HG02759 (cell line): ENCODE results near the gene CRABP1.

Source experiments
- ATAC-seq: cut with Tn5 transposase; IDR thresholded peaks from one replicate; pipeline ENCODE4 v1.9.1; 2021; ENCODE audit warnings: mild to moderate bottlenecking, moderate library complexity; ENCODE audit not compliant: unreplicated experiment

The CRABP1 gene

DNA sequence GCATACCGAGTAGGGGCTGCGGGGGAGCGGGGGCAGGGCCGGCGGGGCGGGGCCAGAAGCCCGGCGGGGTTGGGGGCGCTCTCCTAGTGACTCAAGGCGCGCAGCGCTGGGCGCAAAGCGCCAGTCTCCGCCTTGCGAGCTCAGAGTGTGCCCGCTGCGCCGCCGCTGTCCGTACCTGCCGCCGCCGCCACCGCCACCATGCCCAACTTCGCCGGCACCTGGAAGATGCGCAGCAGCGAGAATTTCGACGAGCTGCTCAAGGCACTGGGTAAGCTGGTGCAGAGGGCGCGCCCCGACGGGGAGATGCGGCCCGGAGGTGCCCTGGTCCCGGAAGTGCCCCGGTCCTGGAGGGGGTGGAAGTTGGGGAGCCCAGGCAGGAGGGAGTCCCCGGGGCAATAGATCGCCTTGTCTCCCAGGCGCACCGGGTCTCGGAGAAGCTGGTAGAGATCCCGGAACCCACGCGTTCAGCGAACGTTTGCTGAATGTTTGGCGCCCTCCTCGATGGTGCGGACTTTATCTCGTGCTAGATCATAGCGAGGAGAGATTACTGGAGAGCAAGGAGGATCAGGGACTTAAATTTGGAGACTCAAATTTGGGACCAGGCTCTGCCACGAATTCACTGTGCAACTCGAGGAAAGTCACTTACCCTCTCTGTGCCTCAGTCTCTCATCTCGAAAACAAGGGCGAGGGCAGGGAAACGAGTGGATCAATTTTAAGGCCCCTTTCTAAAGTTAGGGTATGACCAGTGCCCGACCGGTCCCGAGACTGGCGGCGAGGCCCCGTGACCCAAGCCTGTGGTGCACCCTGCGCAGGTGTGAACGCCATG lies at the start of gene CRABP1:
Gene CRABP1 (plus strand): TSS at position 123 of the 826 bp plus-strand sequence. CDS start 76 bp downstream, at position 199.
- ATAC-seq, result no peak

GRCh38 chr15:78291052-78291451 lies 49.1 kb upstream of the CRABP1 start:
- ATAC-seq, result no peak

DNA sequence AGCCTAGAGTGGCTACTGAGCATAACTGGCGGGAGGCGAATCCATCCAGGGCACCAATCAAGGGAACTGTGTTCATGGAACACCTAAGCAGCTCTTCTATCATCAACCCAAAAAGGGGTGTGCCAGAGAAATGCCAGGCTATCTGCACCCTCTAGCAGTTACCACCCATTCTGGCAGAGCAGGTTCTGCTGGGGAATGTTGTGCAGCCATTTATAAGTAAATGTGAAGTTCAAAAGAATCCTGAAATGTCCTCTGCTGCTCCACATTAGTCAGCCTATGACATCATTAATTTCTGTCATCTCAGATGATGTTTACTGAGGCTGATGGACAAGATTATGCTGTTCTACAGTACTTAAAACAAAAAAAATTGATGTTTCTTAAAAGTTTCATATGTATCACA lies 48.5 kb upstream of the CRABP1 start:
- no peak for ATAC-seq

DNA sequence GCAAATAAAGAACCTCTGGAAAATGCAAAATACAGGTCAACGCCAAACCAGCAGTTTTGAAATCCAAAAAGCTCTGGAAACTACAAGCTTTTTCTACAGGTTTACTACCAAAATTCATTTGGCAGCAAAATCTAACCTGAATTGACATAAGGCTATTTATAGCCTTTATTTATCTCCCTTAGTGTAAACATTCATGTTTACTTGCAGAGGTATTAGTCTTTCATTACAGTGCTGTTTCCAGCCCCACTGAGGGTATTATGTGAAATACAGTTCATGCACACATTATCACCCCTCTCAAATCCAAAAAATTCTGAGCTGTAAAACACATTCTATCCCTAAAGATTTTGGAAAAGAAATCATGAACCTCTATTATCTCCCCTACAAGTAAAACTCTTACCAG lies 47.9 kb upstream of the CRABP1 start:
- no peak for ATAC-seq

DNA sequence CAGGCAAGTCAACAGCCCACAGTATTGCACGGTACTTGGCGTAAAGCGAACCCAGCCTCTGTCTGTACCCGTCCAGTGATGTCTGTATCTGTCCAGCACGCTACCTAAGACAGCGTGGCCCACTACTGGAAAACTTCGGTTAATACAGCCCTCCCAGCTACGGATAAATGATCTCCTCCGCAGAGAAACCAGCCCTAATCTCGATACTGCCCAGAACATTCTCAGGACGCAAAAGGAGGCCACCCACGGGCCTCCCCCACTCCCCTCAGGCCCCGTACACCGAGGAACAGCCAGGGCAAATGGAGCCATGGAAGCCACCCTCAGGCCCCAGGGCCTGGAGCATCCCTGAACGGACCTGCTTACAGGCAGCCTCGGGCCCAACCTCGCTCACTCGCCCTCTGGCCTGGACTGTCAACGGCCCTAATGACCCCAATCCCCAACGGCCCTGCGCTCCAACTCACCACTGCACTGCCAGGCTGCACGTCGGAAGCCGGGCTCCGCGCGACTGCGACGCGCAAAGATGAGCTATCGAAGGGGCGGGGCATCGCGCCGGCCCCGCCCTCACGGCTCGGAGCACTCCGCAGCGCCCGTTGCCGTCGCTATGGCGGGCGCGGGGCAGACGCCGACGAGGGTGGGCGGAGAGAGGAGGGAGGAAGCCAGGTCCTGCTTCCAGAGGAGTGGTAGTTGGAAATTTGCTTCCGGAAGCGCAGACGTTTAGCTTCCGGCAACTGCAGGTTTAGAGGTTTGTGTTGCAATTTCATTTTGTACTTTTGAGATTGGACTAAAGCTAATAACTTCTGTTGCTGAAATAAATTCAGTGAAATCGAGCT lies 40.8 kb upstream of the CRABP1 start, which contains the start of gene SKIC8:
Gene SKIC8 (minus strand): TSS at position 509 of the 830 bp plus-strand sequence. CDS start 3,923 bp downstream, outside the sequence.
- ATAC-seq, result peak; percentile 88

DNA sequence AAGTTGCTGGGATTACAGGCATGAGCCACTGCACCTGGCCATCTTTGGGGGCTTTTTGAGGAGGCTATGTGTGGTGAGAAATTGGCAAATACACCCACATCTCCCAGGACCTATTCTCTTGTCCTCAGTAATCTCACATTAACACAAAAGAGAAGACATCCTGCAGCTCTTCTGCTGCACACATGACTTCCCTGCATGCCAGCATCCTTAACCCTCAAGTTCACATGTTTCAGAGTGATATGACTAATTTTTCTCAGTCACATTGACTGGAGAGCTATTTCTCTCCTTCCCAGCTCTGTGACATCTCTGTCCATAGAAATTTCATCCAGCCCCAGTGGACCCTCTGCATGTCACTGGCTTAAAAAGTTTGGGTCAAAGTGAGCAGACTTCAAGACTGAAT lies 38.8 kb upstream of the CRABP1 start:
- no peak for ATAC-seq

- no peak for ATAC-seq
Observed at GRCh38 chr15:78301828-78302227, 38.3 kb upstream of the CRABP1 start.

DNA sequence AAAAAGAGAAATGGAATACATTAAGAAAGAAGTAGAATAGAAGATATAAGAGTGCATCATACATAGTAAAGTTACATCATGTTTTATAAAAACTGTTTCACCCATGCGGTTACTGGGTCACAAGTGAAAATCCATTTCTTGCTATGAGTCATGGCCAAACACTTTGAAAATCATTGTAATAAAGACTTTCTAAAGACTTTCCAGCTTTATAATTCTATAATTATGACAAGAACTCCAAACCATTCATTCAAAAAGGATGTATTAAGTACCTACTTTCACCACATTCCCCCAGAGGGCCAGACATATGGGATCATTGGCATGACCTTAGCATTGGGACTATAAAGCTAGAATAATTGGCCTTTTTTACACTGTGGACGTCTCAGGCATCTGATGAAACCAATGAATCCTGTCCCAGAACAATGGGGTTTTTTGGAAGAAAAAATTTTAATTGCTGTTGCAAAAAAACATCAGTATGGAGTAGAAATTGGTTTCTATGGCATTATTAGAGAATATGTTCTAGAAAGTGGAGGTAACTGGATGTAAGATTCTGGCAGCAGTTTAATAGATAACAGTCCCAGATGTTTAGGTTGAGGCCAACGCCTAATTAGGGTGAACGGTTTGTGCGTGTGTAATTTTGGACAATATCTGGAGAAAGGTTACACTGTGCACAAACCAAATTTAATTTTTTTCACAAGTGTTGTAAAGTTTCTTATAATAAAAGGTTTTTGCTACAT lies 37.4 kb upstream of the CRABP1 start:
- no peak for ATAC-seq

DNA sequence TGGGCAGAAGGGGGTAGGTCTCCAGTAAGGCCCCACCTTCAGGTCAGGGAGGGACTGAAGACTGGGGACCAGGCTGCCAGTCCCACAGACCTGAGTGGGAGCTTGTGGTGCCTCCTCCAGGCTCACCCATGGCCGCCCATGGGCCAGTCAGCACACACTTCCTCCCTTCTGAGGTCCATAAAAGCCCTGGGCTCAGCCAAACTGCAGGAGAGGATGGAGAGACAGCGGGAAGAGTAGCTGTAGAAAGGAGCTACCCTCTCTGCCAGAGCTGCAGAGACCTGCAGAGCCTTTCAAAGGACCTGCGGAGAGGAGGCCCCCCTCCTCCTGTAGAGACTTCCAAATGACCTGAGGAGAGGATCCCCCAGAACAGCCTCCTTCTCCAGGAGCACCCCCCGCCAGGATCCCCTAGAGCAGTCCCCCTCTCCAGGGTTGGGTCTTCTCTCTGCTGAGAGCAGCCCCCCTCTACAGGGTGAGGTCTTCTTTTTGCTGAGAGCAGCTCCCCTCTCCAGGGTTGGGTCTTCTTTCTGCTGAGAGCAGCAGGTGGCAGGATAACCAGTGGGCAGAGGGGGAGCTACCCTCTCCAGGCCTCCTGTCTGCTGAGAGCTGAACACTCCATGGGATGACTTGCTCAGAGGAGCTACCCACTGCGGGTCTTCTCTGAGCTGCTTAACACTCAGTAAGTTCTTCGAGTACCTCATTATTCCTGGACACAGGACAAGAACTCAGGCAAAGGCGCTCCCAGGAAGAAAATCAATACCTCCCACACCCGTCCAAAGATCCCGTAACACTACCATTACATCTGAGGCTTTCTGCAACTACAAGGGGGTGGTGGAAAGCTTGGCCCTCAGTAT lies 35.7 kb upstream of the CRABP1 start:
- no peak for ATAC-seq

GRCh38 chr15:78306176-78306774 lies 33.9 kb upstream of the CRABP1 start:
- ATAC-seq, result no peak

DNA sequence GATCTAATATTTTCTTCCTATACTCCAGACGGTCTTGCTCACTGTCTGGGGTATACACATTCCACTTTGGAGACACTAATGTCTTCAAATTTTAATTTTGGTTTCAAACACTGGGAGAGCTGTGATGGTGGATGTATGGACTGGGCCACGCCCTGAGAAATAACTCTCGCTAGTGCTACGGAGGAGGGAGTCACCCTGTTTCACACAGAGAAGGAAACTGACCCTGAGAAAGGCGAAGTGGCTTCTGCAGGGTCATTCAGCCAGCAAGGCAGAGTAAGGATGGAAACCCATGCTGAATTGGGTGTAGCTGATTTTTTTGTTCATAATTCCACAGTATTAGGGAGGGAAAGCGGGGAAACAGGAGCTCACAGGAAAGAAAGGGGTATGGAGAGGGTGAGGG lies 32.2 kb upstream of the CRABP1 start:
- ATAC-seq, result no peak

DNA sequence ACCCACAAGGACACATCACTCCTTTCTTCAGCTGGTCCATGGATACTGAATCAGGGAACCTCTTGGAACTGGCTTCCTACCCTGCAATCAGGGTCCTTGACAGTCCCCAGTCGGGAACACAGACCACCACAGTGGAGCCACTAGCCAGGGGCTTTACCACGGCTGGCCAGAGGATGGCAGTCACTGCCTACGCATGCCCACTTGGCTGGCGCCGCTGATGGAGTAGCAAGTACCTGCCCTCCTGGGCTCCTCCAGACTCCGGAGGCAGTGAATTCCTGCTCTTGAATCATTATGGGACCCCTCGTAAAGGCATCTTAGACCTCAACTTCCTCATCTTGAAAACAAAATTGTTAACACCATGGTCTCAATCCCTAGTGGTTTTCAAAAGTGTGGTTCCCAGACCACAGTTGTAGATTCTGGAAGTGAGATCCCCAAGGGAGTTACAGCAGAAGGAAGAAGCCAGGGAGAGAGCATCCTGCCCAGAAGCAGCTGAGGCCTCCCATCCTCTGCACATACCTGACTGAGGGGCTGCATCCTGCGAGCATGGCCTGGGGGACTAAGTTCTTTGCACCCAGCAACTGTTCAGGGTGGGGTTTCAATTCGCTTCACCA lies 31.6 kb upstream of the CRABP1 start:
- no peak for ATAC-seq

DNA sequence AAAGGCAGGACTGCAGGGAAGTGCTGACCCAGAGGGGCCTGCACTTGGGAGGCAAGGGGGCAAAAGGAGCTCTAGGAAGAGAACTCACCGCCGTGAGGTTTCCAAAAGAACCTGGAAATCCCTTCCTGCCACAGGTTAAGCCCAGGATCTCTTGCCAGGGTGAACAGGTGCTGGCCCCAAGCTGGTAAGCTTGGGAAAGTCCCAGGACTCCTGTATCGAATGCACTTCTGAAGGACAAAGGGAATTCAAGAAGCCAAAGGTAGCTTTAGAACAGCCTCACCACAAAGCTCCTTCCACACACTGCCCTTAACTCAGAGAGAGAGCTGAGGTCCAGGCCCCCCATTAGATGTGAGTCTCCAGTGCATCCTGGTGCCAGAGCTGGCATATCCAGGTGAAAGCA lies 28.9 kb upstream of the CRABP1 start:
- ATAC-seq, result no peak

DNA sequence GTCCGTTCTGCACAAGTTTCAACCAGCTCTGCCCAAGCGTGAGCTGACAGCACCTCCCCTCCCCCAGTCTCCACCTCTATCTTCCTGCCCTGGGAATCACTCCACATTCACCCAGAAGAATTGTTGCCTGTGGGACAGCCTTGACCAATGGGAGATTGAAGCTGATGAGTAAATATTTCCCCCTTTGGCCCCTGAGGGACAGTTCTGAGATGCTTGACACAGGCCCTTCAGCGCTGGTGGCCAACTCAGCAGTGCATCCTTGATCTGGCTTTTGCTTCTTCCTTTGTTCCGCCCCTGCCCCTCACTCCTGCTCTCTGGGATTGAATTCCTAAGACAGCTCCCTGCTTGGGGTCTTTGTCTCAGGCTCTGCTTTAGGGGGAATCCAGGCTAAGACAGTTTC lies 27.6 kb upstream of the CRABP1 start:
- ATAC-seq, result no peak

DNA sequence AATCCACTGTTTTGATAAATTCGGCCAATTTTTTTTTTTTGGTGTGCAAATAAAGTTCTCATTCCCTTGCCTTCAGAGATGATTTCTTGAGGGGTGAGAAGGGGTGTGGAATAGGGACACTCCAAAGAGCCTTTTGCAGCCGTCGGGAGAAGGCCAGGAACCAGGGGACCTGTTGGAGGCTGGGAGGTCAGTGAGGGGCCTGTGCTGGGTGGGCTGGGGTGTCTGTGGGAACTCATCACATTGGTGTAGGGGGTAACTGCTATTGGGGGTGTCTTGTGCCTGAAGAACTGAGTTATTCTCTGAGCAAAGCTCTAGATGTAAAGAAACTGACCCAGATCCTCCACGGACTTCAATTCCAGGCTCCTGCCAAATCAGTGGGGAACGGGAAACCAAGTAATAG lies 27.2 kb upstream of the CRABP1 start:
- ATAC-seq, result no peak

- no peak for ATAC-seq
Observed at GRCh38 chr15:78313383-78313782, 26.8 kb upstream of the CRABP1 start.

DNA sequence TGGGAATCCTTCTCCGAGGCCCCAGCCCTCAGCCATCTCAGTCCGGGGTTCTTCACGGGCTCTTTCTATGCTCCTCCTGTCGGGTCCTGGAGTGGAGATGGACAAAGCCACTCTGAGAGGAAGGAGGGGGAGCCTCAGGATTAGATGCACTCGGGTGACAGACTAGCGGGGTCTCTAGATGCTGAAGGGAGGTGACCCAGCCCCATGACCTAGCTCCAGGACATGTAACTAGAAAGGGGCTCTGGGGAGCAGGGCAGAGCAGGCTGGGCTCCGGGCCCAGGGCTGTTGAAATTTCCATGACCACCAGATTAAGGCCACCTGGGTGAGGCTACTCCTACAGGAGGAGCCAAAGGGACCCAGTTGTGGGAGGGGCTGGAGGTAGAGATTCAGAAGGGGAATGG lies 26.0 kb upstream of the CRABP1 start:
- ATAC-seq, result no peak

- ATAC-seq, result no peak
Observed at GRCh38 chr15:78315686-78316282, 24.4 kb upstream of the CRABP1 start.
